H9 (cell line): ENCODE results near the gene CALHM6. TPM values are rescaled to one million over a fixed set of nuclear protein-coding genes. Genes with fewer than 3 reads are reported as not detected.

Experiments
- DNase-seq: peaks from one replicate; pipeline ENCODE4 v3.0.0-alpha.2; 2017
- H2AFZ ChIP-seq: one replicate; pipeline ENCODE4 v1.6.1; 2013; ENCODE audit warnings: mild to moderate bottlenecking, low read length, control low read depth, moderate library complexity
- H2AK5ac ChIP-seq: 2 replicates; pipeline ENCODE4 v1.6.1; 2013; ENCODE audit warnings: low read length, control low read depth, mixed read lengths; ENCODE audit not compliant: insufficient read length
- H2BK120ac ChIP-seq: one replicate; pipeline ENCODE4 v1.6.1; 2013; ENCODE audit warnings: low read depth, mild to moderate bottlenecking, low read length, control low read depth, inconsistent platforms; ENCODE audit not compliant: poor library complexity, severe bottlenecking
- H2BK12ac ChIP-seq: 2 replicates; pipeline ENCODE4 v1.6.1; 2013; ENCODE audit warnings: low read length, control low read depth, mixed read lengths, low read depth; ENCODE audit not compliant: insufficient read length
- H2BK15ac ChIP-seq: 2 replicates; pipeline ENCODE4 v1.6.1; 2013; ENCODE audit warnings: low read depth, low read length, control low read depth
- H2BK20ac ChIP-seq: one replicate; pipeline ENCODE4 v1.6.1; 2013; ENCODE audit warnings: low read depth, mild to moderate bottlenecking, low read length, control low read depth, inconsistent platforms; ENCODE audit not compliant: poor library complexity, severe bottlenecking
- H2BK5ac ChIP-seq: 2 replicates; pipeline ENCODE4 v1.6.1; 2013; ENCODE audit warnings: low read length, control low read depth, mixed read lengths; ENCODE audit not compliant: insufficient read length
- H3K14ac ChIP-seq: 2 replicates; pipeline ENCODE4 v1.6.1; 2013; ENCODE audit warnings: low read length, control low read depth; ENCODE audit not compliant: insufficient read depth
- H3K18ac ChIP-seq: 2 replicates; pipeline ENCODE4 v1.6.1; 2013; ENCODE audit warnings: low read depth, mild to moderate bottlenecking, mixed read lengths, low read length, control low read depth; ENCODE audit not compliant: insufficient read length
- H3K23ac ChIP-seq: 2 replicates; pipeline ENCODE4 v1.6.1; 2013; ENCODE audit warnings: low read length, control low read depth, mixed read lengths, low read depth; ENCODE audit not compliant: insufficient read length
- H3K23me2 ChIP-seq: 2 replicates; pipeline ENCODE4 v1.6.1; 2013; ENCODE audit warnings: low read depth, mild to moderate bottlenecking, mixed read lengths, low read length, control low read depth; ENCODE audit not compliant: insufficient read length, poor library complexity, severe bottlenecking
- H3K27ac ChIP-seq: 2 replicates; pipeline ENCODE4 v1.5.1; 2013; ENCODE audit warnings: low read length, control low read depth, mixed read lengths, low read depth; ENCODE audit not compliant: insufficient read length
- H3K27me3 ChIP-seq: 2 replicates; pipeline ENCODE4 v1.6.1; 2013; ENCODE audit warnings: low read length, control low read depth, inconsistent platforms; ENCODE audit not compliant: insufficient read depth
- H3K4ac ChIP-seq: 2 replicates; pipeline ENCODE4 v1.6.1; 2013; ENCODE audit warnings: low read depth, mild to moderate bottlenecking, control low read depth, inconsistent platforms, low read length, moderate library complexity
- H3K4me1 ChIP-seq: 2 replicates; pipeline ENCODE4 v1.6.1; 2013; ENCODE audit warnings: low read length, control low read depth, inconsistent platforms; ENCODE audit not compliant: insufficient read depth
- H3K4me2 ChIP-seq: 2 replicates; pipeline ENCODE4 v1.6.1; 2013; ENCODE audit warnings: low read length, control low read depth, mixed read lengths; ENCODE audit not compliant: insufficient read length, insufficient read depth
- H3K56ac ChIP-seq: 2 replicates; pipeline ENCODE4 v1.6.1; 2013; ENCODE audit warnings: low read depth, mild to moderate bottlenecking, mixed read lengths, low read length, control low read depth; ENCODE audit not compliant: insufficient read length
- H3K79me1 ChIP-seq: 2 replicates; pipeline ENCODE4 v1.6.1; 2013; ENCODE audit warnings: low read depth, mild to moderate bottlenecking, moderate library complexity, low read length, control low read depth, inconsistent platforms; ENCODE audit not compliant: insufficient read depth, poor library complexity, severe bottlenecking
- H3K79me2 ChIP-seq: 2 replicates; pipeline ENCODE4 v1.6.1; 2013; ENCODE audit warnings: low read length, control low read depth, inconsistent platforms; ENCODE audit not compliant: insufficient read depth
- H3K9ac ChIP-seq: 2 replicates; pipeline ENCODE4 v1.6.1; 2013; ENCODE audit warnings: low read length, control low read depth, mixed read lengths; ENCODE audit not compliant: insufficient read length; ENCODE audit errors: extremely low read depth
- H3K9me3 ChIP-seq: one replicate; pipeline ENCODE4 v1.6.1; 2013; ENCODE audit warnings: low read depth, low read length, inconsistent platforms; ENCODE audit not compliant: control insufficient read depth
- H3T11ph ChIP-seq: one replicate; pipeline ENCODE4 v1.6.1; 2013; ENCODE audit warnings: mild to moderate bottlenecking, low read length, control low read depth, inconsistent platforms
- H4K20me1 ChIP-seq: one replicate; pipeline ENCODE4 v1.6.1; 2013; ENCODE audit not compliant: control insufficient read depth, insufficient read length, insufficient read depth
- H4K5ac ChIP-seq: 2 replicates; pipeline ENCODE4 v1.6.1; 2013; ENCODE audit warnings: low read depth, mild to moderate bottlenecking, mixed read lengths, low read length, control low read depth; ENCODE audit not compliant: insufficient read length
- H4K8ac ChIP-seq: replicated peaks from 2 replicates; pipeline ENCODE4 v1.6.1; 2013; ENCODE audit warnings: low read length, control low read depth, mixed read lengths, low read depth; ENCODE audit not compliant: insufficient read length
- H4K91ac ChIP-seq: 2 replicates; pipeline ENCODE4 v1.6.1; 2013; ENCODE audit warnings: low read depth, mild to moderate bottlenecking, moderate library complexity, mixed read lengths, low read length, control low read depth; ENCODE audit not compliant: insufficient read length
- H3K27ac Mint-ChIP-seq, 3 experiments: 2 replicates in 2 of 3; 3 replicates in 1 of 3; pipeline ENCODE4 v1.8.0; 2020 to 2021; ENCODE audit warnings: mixed read lengths in 3 of 3, mild to moderate bottlenecking in 1 of 3, moderate library complexity in 1 of 3
- H3K27me3 Mint-ChIP-seq: 2 replicates; pipeline ENCODE4 v1.8.0; 2021; ENCODE audit warnings: low read depth, mild to moderate bottlenecking, moderate library complexity, mixed read lengths
- H3K36me3 Mint-ChIP-seq, 3 experiments: 2 replicates in 2 of 3; 3 replicates in 1 of 3; pipeline ENCODE4 v1.8.0; 2020 to 2021; ENCODE audit warnings: low read depth in 3 of 3, mixed read lengths in 3 of 3; ENCODE audit not compliant: insufficient read depth in 1 of 3
- H3K4me1 Mint-ChIP-seq, 2 experiments: 2 replicates each; pipeline ENCODE4 v1.8.0; 2020; ENCODE audit warnings: mixed read lengths in 2 of 2
- H3K4me3 Mint-ChIP-seq, 2 experiments: 2 replicates in 1 of 2; 3 replicates in 1 of 2; pipeline ENCODE4 v1.8.0; 2020 to 2021; ENCODE audit warnings: mild to moderate bottlenecking in 2 of 2, mixed read lengths in 2 of 2, moderate library complexity in 1 of 2
- H3K9me3 Mint-ChIP-seq, 2 experiments: 2 replicates in 1 of 2; 3 replicates in 1 of 2; pipeline ENCODE4 v1.8.0; 2020; ENCODE audit warnings: mild to moderate bottlenecking in 2 of 2, mixed read lengths in 2 of 2, moderate library complexity in 1 of 2
- WGBS: extraction: QIAGEN DNeasy Blood & Tissue Kit; methylation state at CpG from one replicate; pipeline ENCODE4 v1.1.7; 2013; ENCODE audit warnings: missing lambda C conversion rate, low lambda C conversion rate, mixed read lengths; ENCODE audit not compliant: insufficient read length; ENCODE audit errors: extremely low coverage; 5-methylcytosine and 5-hydroxymethylcytosine counted together
- total RNA-seq: library from RNA; stranded (reverse); gene quantifications from 2 replicates; pipeline ENCODE4 v1.2.1, GENCODE V29; 2021
- TF ChIP-seq, protein P1 (sequence below): fragments of 200-600 bp; sonication (generic); conservative IDR thresholded peaks from 3 replicates; pipeline ENCODE4 v1.8.0; 2021; ENCODE audit warnings: antibody characterized with exemption, mild to moderate bottlenecking

CALHM6 gene
- total RNA-seq, 1 experiment from 2014 or later = 0.44 TPM

DNA sequence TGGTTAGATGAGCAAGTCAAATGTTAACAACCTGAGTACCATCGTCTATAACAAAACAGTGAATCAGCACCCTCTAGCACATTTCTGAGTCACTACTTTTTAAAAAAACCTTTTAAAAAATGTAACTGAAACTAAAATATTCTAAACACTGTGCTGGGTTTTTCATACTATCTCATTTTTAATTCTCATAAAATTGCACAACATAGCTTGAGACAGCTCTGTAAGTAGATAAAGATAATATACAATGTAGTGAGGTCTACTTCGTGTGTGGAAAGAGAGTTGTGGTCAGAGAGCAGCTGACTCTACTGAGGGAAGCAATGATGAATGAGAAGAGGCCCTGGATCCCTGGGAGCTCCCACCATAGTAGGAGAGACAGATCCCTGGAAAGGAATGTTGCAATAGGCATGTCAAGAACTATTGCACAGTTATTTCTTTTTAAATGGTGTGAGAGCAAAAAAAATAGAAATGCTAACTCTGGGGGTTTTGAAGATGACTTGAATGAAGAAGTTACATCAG lies 13.6 kb upstream of the CALHM6 start:
- H3K27ac ChIP-seq = no peak overlapping the region
- Mint-ChIP-seq H3K4me3 (no peak overlapping the region), H3K36me3 (no peaks in the 10 kb centered on the region), H3K27ac (no peak overlapping the region; a peak in 1 of 7 replicates), H3K4me1 (peaks cover 5 to 10% of the 10 kb centered on the region in 2 experiments; a peak in 3 of 4 replicates), H3K9me3 (no peaks in the 10 kb centered on the region), H3K27me3 (no peaks in the 10 kb centered on the region)
- no peak overlapping the region for H3T11ph ChIP-seq
- H3K4ac ChIP-seq = no peak overlapping the region
- no peak overlapping the region for H4K5ac ChIP-seq
- no peak overlapping the region for H2BK15ac ChIP-seq
- no peak overlapping the region for H3K23ac ChIP-seq
- no peak overlapping the region for H2BK20ac ChIP-seq
- no peaks in the 10 kb centered on the region for H3K79me2 ChIP-seq
- H4K20me1 ChIP-seq = no peaks in the 10 kb centered on the region
- TF ChIP-seq, protein P1, sequence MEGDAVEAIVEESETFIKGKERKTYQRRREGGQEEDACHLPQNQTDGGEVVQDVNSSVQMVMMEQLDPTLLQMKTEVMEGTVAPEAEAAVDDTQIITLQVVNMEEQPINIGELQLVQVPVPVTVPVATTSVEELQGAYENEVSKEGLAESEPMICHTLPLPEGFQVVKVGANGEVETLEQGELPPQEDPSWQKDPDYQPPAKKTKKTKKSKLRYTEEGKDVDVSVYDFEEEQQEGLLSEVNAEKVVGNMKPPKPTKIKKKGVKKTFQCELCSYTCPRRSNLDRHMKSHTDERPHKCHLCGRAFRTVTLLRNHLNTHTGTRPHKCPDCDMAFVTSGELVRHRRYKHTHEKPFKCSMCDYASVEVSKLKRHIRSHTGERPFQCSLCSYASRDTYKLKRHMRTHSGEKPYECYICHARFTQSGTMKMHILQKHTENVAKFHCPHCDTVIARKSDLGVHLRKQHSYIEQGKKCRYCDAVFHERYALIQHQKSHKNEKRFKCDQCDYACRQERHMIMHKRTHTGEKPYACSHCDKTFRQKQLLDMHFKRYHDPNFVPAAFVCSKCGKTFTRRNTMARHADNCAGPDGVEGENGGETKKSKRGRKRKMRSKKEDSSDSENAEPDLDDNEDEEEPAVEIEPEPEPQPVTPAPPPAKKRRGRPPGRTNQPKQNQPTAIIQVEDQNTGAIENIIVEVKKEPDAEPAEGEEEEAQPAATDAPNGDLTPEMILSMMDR = no peak
- H2BK120ac ChIP-seq = no peak overlapping the region
- H2BK5ac ChIP-seq = no peak overlapping the region
- H3K9me3 ChIP-seq = no peaks in the 10 kb centered on the region
- no peaks in the 10 kb centered on the region for H3K23me2 ChIP-seq
- no peak overlapping the region for H4K8ac ChIP-seq
- no peak for DNase-seq
- no peak overlapping the region for H3K14ac ChIP-seq
- no peak overlapping the region for H2BK12ac ChIP-seq
- H3K56ac ChIP-seq = no peak overlapping the region
- H3K4me1 ChIP-seq = no peaks in the 10 kb centered on the region
- H3K9ac ChIP-seq = no peak overlapping the region
- no peak overlapping the region for H2AK5ac ChIP-seq
- no peak overlapping the region for H4K91ac ChIP-seq
- no CpG with 5 or more reads among the region's 2 CpGs for WGBS
- no peak overlapping the region for H3K18ac ChIP-seq
- no peaks in the 10 kb centered on the region for H3K27me3 ChIP-seq
- no peaks in the 10 kb centered on the region for H3K79me1 ChIP-seq
- no peak overlapping the region for H2AFZ ChIP-seq
- no peak overlapping the region for H3K4me2 ChIP-seq
